Measurements from ENCODE around the gene PITHD1.

Gene PITHD1

DNA sequence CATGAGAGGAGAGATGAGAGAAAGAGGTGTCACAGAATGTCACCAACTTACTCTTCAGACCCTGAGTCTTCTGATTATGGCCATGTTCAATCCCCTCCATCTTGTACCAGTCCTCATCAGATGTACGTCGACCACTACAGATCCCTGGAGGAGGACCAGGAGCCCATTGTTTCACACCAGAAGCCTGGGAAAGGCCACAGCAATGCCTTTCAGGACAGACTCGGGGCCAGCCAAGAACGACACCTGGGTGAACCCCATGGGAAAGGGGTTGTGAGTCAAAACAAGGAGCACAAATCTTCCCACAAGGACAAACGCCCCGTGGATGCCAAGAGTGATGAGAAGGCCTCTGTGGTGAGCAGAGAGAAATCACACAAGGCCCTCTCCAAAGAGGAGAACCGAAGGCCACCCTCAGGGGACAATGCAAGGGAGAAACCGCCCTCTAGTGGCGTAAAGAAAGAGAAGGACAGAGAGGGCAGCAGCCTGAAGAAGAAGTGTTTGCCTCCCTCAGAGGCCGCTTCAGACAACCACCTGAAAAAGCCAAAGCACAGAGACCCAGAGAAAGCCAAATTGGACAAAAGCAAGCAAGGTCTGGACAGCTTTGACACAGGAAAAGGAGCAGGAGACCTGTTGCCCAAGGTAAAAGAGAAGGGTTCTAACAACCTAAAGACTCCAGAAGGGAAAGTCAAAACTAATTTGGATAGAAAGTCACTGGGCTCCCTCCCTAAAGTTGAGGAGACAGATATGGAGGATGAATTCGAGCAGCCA is 27.0 kb upstream of the PITHD1 start:
- Histone ChIP-seq H3K27ac (ENCODE audit: low read length) (no peak overlapping the region), H3K36me3 (ENCODE audit: control insufficient read depth, insufficient read depth, low read length) (peaks cover 44% of the 10 kb centered on the region), H3K27me3 (ENCODE audit: control insufficient read depth, insufficient read depth, low read length) (no peaks in the 10 kb centered on the region), H3K9me3 (ENCODE audit: control insufficient read depth, insufficient read depth, low read length) (no peaks in the 10 kb centered on the region), H3K4me1 (ENCODE audit: control insufficient read depth, insufficient read depth, low read length) (no peaks in the 10 kb centered on the region), H3K4me3 (ENCODE audit: low read length) (no peak overlapping the region)
- WGBS (ENCODE audit: insufficient coverage, insufficient read length): no CpG with 5 or more reads among the region's 11 CpGs
- no peak for DNase-seq (ENCODE audit: low read depth, low spot score)

DNA sequence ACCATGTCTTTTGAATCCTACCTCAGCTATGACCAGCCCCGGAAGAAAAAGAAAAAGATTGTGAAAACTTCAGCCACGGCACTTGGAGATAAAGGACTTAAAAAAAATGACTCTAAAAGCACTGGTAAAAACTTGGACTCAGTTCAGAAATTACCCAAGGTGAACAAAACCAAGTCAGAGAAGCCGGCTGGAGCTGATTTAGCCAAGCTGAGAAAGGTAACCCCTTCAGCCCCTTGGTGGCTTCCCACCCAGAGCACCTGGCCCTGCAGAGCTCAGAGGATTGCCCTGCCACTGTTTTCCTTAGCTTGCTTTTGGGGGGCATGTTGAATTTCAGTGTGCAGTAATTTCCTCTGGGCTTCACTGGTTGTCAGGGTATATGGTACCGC is 26.4 kb upstream of the PITHD1 start:
- WGBS (ENCODE audit: insufficient coverage, insufficient read length): no CpG with 5 or more reads among the region's 4 CpGs
- Histone ChIP-seq H3K27me3 (ENCODE audit: control insufficient read depth, insufficient read depth, low read length) (no peaks in the 10 kb centered on the region), H3K27ac (ENCODE audit: low read length) (no peak overlapping the region), H3K4me1 (ENCODE audit: control insufficient read depth, insufficient read depth, low read length) (no peaks in the 10 kb centered on the region), H3K9me3 (ENCODE audit: control insufficient read depth, insufficient read depth, low read length) (no peaks in the 10 kb centered on the region), H3K36me3 (ENCODE audit: control insufficient read depth, insufficient read depth, low read length) (peaks cover 48% of the 10 kb centered on the region), H3K4me3 (ENCODE audit: low read length) (no peak overlapping the region)
- DNase-seq (ENCODE audit: low read depth, low spot score): no peak

DNA sequence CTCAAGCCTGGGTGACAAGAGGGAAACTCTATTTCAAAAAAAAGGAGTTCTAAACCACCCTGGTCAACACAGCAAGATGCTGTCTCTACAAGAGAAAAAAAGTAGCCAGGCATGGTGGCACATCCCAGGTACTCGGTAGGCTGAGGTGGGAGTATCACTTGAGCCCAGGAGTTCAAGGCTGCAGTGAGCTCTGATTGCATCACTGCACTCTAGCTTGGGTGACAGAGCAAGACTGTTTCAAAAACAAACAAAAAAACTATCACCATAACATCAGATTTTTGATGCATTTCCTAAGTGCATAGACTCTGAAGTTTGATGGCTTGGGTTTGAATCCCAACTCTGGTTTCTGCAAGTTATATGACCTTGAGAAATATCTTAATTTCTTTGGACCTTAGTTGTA is 25.3 kb upstream of the PITHD1 start:
- Histone ChIP-seq H3K9me3 (ENCODE audit: control insufficient read depth, insufficient read depth, low read length) (no peaks in the 10 kb centered on the region), H3K27ac (ENCODE audit: low read length) (no peak overlapping the region), H3K4me1 (ENCODE audit: control insufficient read depth, insufficient read depth, low read length) (no peaks in the 10 kb centered on the region), H3K36me3 (ENCODE audit: control insufficient read depth, insufficient read depth, low read length) (peaks cover 52% of the 10 kb centered on the region), H3K27me3 (ENCODE audit: control insufficient read depth, insufficient read depth, low read length) (no peaks in the 10 kb centered on the region), H3K4me3 (ENCODE audit: low read length) (no peak overlapping the region)
- no peak for DNase-seq (ENCODE audit: low read depth, low spot score)
- WGBS (ENCODE audit: insufficient coverage, insufficient read length): no CpG with 5 or more reads among the region's 1 CpG

DNA sequence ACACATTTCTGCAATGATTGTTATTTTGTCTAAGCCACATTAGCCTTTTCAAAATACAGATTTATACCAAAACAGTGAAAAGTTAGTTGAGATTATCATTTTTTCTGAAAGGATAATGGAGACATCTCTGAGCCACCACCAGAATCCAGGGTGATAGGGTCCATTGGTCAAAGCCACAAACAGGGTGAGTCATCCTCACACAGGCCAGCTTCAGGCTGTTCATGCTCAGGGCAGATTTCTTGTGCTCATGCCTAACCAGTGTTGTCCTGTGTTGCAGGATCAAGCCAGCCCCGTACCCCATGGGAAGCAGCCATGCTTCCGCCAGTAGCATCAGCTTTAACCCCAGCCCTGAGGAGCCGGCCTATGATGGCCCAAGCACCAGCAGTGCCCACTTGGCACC is 21.5 kb upstream of the PITHD1 start:
- Histone ChIP-seq H3K27me3 (ENCODE audit: control insufficient read depth, insufficient read depth, low read length) (no peaks in the 10 kb centered on the region), H3K36me3 (ENCODE audit: control insufficient read depth, insufficient read depth, low read length) (peaks cover 66% of the 10 kb centered on the region), H3K9me3 (ENCODE audit: control insufficient read depth, insufficient read depth, low read length) (no peaks in the 10 kb centered on the region), H3K27ac (ENCODE audit: low read length) (no peak overlapping the region), H3K4me3 (ENCODE audit: low read length) (no peak overlapping the region), H3K4me1 (ENCODE audit: control insufficient read depth, insufficient read depth, low read length) (no peaks in the 10 kb centered on the region)
- no peak for DNase-seq (ENCODE audit: low read depth, low spot score)
- no CpG with 5 or more reads among the region's 3 CpGs for WGBS (ENCODE audit: insufficient coverage, insufficient read length)

DNA sequence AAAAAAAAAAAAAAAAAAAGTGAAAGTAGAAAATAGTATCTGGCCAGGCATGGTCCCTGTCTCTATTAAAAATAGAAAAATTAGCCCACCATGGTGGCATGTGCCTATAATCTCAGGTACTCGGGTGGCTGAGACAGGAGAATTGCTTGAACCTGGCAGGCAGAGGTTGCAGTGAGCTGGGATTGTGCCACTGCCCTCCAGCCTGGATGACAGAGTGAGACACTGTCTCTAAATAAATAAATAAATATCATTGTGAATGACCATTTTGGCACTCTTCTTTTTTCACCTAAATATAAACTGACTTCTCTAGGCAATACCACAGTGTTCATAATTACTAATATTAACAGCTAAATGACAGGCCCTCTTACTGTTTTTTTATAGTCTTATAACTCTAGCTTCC is 20.4 kb upstream of the PITHD1 start:
- no peaks in the 10 kb centered on the region for H3K9me3 ChIP-seq (ENCODE audit: control insufficient read depth, insufficient read depth, low read length)
- no peaks in the 10 kb centered on the region for H3K4me1 ChIP-seq (ENCODE audit: control insufficient read depth, insufficient read depth, low read length)
- H3K27ac ChIP-seq (ENCODE audit: low read length): no peak overlapping the region
- no peak overlapping the region for H3K4me3 ChIP-seq (ENCODE audit: low read length)
- H3K27me3 ChIP-seq (ENCODE audit: control insufficient read depth, insufficient read depth, low read length): no peaks in the 10 kb centered on the region
- H3K36me3 ChIP-seq (ENCODE audit: control insufficient read depth, insufficient read depth, low read length): peaks cover 56% of the 10 kb centered on the region
- WGBS (ENCODE audit: insufficient coverage, insufficient read length): no CpG with 5 or more reads among the region's 1 CpG
- DNase-seq (ENCODE audit: low read depth, low spot score): no peak

DNA sequence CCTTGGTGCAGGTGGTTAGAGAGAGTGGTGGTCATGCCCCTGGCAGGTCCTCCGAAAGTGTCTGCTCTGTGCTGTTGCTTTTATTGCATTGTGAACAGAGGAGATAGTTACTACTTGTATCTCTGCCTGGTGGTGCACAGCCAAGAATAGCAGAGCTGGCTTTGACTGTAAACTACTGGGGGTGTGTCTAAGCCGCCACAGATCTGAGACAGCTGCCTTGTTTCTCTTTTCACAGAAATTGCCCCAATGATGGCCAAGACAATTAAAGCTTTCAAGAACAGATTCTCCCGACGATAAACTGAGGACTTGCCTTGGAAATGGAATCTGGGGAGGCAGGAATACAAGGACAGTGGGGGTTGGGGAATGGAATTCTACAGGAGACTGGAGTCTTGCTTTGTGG is 18.9 kb upstream of the PITHD1 start:
- H3K4me3 ChIP-seq (ENCODE audit: low read length): no peak overlapping the region
- no peaks in the 10 kb centered on the region for H3K4me1 ChIP-seq (ENCODE audit: control insufficient read depth, insufficient read depth, low read length)
- H3K27me3 ChIP-seq (ENCODE audit: control insufficient read depth, insufficient read depth, low read length): no peaks in the 10 kb centered on the region
- no CpG with 5 or more reads among the region's 4 CpGs for WGBS (ENCODE audit: insufficient coverage, insufficient read length)
- peaks cover 45% of the 10 kb centered on the region for H3K36me3 ChIP-seq (ENCODE audit: control insufficient read depth, insufficient read depth, low read length)
- no peak for DNase-seq (ENCODE audit: low read depth, low spot score)
- H3K27ac ChIP-seq (ENCODE audit: low read length): no peak overlapping the region
- H3K9me3 ChIP-seq (ENCODE audit: control insufficient read depth, insufficient read depth, low read length): no peaks in the 10 kb centered on the region

DNA sequence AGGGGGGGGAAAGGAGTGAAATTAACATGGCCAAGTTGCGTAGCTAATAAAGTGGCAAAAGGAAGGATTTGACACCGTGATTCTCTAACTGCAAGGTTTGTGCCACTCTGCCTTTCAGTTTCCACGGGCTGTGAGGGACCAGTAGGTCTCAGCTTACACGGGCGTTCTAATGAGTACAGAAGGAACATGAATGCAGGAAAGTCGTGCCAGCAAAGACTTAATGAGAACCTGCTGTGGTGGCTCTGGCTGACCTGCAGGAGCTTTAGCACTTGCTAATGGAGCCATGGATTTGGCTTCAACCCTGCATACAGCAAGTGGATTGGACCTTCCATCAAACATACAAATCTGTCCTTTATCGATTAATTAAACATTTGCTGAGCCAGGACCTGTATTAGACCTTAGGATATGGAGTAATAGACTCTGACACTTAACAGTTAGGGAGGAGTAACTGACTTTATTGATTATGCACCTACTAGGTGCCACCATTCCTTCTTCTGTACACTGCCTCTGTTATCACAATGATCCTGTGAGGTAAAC is 15.1 kb upstream of the PITHD1 start:
- Histone ChIP-seq H3K9me3 (ENCODE audit: control insufficient read depth, insufficient read depth, low read length) (no peaks in the 10 kb centered on the region), H3K27ac (ENCODE audit: low read length) (no peak overlapping the region), H3K4me3 (ENCODE audit: low read length) (no peak overlapping the region), H3K36me3 (ENCODE audit: control insufficient read depth, insufficient read depth, low read length) (peaks cover 20% of the 10 kb centered on the region; the same call in 1 of the 2 replicates), H3K27me3 (ENCODE audit: control insufficient read depth, insufficient read depth, low read length) (no peaks in the 10 kb centered on the region), H3K4me1 (ENCODE audit: control insufficient read depth, insufficient read depth, low read length) (no peaks in the 10 kb centered on the region)
- WGBS (ENCODE audit: insufficient coverage, insufficient read length): no CpG with 5 or more reads among the region's 7 CpGs
- no peak for DNase-seq (ENCODE audit: low read depth, low spot score)

DNA sequence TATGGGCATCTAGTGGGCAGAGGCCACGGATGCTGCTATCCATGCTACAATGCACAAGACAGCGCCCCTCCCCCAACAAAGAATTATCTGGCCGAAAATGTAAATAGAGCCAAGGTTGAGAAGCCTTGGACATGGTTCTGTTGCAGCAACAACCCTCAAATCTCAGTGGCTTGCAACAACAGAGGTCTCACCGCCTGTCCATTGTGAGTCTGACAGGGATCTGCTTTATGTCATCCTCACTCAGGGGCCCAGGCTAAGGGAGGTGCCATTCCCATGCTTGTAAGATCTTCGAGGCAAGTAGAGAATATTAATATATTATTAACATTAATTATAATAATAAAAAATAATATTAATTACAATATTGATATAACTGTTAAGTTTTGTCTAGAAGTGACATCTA is 9.5 kb upstream of the PITHD1 start:
- Histone ChIP-seq H3K27me3 (ENCODE audit: control insufficient read depth, insufficient read depth, low read length) (no peaks in the 10 kb centered on the region), H3K27ac (ENCODE audit: low read length) (no peak overlapping the region), H3K4me1 (ENCODE audit: control insufficient read depth, insufficient read depth, low read length) (no peaks in the 10 kb centered on the region), H3K9me3 (ENCODE audit: control insufficient read depth, insufficient read depth, low read length) (no peaks in the 10 kb centered on the region), H3K36me3 (ENCODE audit: control insufficient read depth, insufficient read depth, low read length) (no peaks in the 10 kb centered on the region), H3K4me3 (ENCODE audit: low read length) (no peak overlapping the region)
- no peak for DNase-seq (ENCODE audit: low read depth, low spot score)
- WGBS (ENCODE audit: insufficient coverage, insufficient read length): no CpG with 5 or more reads among the region's 5 CpGs

DNA sequence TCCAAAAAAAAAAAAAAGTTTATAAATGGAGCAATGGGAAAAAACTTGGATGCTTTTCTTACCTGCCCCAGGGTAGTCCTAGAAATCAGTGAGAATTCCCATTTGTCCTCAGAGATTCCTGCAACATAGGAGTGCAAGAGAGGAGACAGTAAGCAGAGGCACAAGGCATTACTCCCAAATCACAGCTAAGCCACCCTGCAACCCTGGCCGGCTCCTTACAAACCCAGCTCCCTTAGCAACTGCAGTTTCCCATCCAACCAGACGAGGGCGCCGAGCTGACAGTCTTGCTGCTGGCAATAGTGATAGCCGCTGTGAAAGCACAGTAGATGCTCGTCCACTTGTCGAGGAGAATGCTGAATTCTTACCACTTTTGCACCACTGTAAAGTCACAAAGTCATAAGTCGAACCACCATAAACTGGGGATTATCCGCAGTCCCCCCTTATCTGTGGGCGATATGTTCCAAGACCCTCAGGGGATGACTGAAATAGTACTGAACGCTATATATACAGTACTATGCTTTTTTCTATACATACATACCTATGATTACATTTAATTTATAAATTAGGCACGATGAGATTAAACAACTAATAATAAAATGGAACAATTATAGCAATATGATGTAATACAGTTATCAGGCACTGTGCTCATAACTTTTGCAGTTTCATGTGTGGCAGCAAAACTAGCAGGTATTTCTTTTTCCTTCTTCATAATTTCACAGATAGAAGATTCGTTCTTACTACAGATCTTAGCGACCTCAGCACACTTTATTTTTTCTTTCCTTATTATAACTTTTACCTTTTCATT is 6.0 kb upstream of the PITHD1 start:
- Histone ChIP-seq H3K4me3 (ENCODE audit: low read length) (no peak overlapping the region), H3K36me3 (ENCODE audit: control insufficient read depth, insufficient read depth, low read length) (no peaks in the 10 kb centered on the region), H3K9me3 (ENCODE audit: control insufficient read depth, insufficient read depth, low read length) (no peaks in the 10 kb centered on the region), H3K27me3 (ENCODE audit: control insufficient read depth, insufficient read depth, low read length) (no peaks in the 10 kb centered on the region), H3K27ac (ENCODE audit: low read length) (no peak overlapping the region), H3K4me1 (ENCODE audit: control insufficient read depth, insufficient read depth, low read length) (no peaks in the 10 kb centered on the region)
- no CpG with 5 or more reads among the region's 14 CpGs for WGBS (ENCODE audit: insufficient coverage, insufficient read length)
- no peak for DNase-seq (ENCODE audit: low read depth, low spot score)

DNA sequence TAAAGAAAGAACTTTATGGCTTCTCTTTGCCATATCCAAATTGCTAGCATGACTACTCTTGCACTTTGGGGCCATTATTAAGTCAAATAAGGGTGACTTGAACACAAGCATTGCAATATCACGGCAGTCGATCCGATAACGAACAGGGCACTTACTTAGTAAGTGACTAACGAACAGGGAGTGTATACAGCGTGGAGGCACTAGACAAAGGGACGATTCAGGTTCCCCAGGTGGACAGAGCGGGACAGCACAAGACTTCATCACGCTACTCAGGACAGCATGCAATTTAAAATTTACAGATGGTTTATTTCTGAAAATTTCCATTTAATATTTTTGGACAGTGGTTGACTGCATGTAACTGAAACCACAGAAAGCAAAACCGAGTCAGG is 5.4 kb upstream of the PITHD1 start:
- no CpG with 5 or more reads among the region's 10 CpGs for WGBS (ENCODE audit: insufficient coverage, insufficient read length)
- Histone ChIP-seq H3K4me1 (ENCODE audit: control insufficient read depth, insufficient read depth, low read length) (no peaks in the 10 kb centered on the region), H3K27ac (ENCODE audit: low read length) (no peak overlapping the region)

More for the DNA sequence above, 5.4 kb upstream of the PITHD1 start:
- Histone ChIP-seq H3K4me3 (ENCODE audit: low read length) (no peak overlapping the region), H3K27me3 (ENCODE audit: control insufficient read depth, insufficient read depth, low read length) (no peaks in the 10 kb centered on the region), H3K9me3 (ENCODE audit: control insufficient read depth, insufficient read depth, low read length) (no peaks in the 10 kb centered on the region), H3K36me3 (ENCODE audit: control insufficient read depth, insufficient read depth, low read length) (no peaks in the 10 kb centered on the region)
- DNase-seq (ENCODE audit: low read depth, low spot score): no peak

Measured in iPS DF 6.9 (cell line).